B cell (primary cell): ENCODE measurements around the gene PHF21A. TPM values are rescaled to one million over a fixed set of nuclear protein-coding genes. Genes with fewer than 3 reads are reported as not detected.

ENCODE experiments used
- ATAC-seq: fragments of 200-7000 bp; cut with Tn5 transposase; one replicate; pipeline ENCODE4 v1.10.0; 2021; ENCODE audit warnings: low read depth, mild to moderate bottlenecking, moderate number of reproducible peaks, moderate library complexity
- CTCF ChIA-PET: fragments of 350-600 bp; sonication (Branson Sonifier 250); formaldehyde crosslinking; loops from one replicate; lab custom pipeline; 2021; ENCODE audit warnings: antibody characterized with exemption, inconsistent platforms; lab: Charles Lee
- POLR2A ChIA-PET: fragments of 350-600 bp; sonication (Branson Sonifier 250); formaldehyde crosslinking; loops from one replicate; lab custom pipeline; 2021; ENCODE audit warnings: antibody characterized with exemption; lab: Charles Lee
- DNase-seq: peaks from one replicate; pipeline ENCODE4 v3.0.0; 2013
- H2AFZ ChIP-seq: 2 replicates; pipeline ENCODE4 v1.6.1; 2012; ENCODE audit warnings: mild to moderate bottlenecking, low read depth, low read length; ENCODE audit not compliant: insufficient read depth, poor library complexity, severe bottlenecking
- H3K27ac ChIP-seq, 2 donors: 1 replicate in 1 of 2; 2 replicates in 1 of 2; pipeline ENCODE4 v1.5.1; 2012 to 2013; ENCODE audit warnings: low read length in 2 of 2, mild to moderate bottlenecking in 2 of 2, moderate library complexity in 1 of 2
- H3K27me3 ChIP-seq, 4 experiments: fragments of 200-600 bp in 1 of 4; sonication (generic) in 1 of 4; replicated peaks in 1 of 4; 1 replicate in 2 of 4; 2 replicates in 2 of 4; pipeline versions ENCODE4 v1.6.1 to v1.7.0; 2013 to 2016; ENCODE audit warnings: low read length in 3 of 4, mild to moderate bottlenecking in 2 of 4, mixed read lengths in 1 of 4, moderate library complexity in 1 of 4; ENCODE audit not compliant: insufficient read depth in 4 of 4, control insufficient read depth in 3 of 4; ENCODE audit errors: control extremely low read depth in 1 of 4
- H3K36me3 ChIP-seq, 2 experiments: replicated peaks in 1 of 2; 1 replicate in 1 of 2; 2 replicates in 1 of 2; pipeline versions ENCODE4 v1.6.1 to v1.7.1; 2013; ENCODE audit warnings: low read length in 1 of 2; ENCODE audit not compliant: insufficient read depth in 2 of 2, control insufficient read depth in 1 of 2; ENCODE audit errors: control extremely low read depth in 1 of 2, extremely low read depth in 1 of 2
- H3K4me1 ChIP-seq, 2 donors: fragments of 200-600 bp in 1 of 2; sonication (generic) in 1 of 2; 1 replicate in 1 of 2; 2 replicates in 1 of 2; pipeline versions ENCODE4 v1.5.1 to v1.6.1; 2013 to 2017; ENCODE audit warnings: low read length in 2 of 2; ENCODE audit not compliant: control insufficient read depth in 2 of 2, insufficient read depth in 2 of 2
- H3K4me2 ChIP-seq: replicated peaks from 2 replicates; pipeline ENCODE3; 2012; ENCODE audit warnings: mild to moderate bottlenecking, low read depth, low read length; ENCODE audit not compliant: poor library complexity, severe bottlenecking
- H3K4me3 ChIP-seq, 5 experiments: fragments of 200-600 bp in 1 of 5; sonication (generic) in 1 of 5; 1 replicate in 3 of 5; 2 replicates in 2 of 5; pipeline versions ENCODE4 v1.5.1 to v1.7.0; 2011 to 2016; ENCODE audit warnings: low read length in 4 of 5, mild to moderate bottlenecking in 4 of 5, low read depth in 2 of 5, control low read depth in 1 of 5, moderate library complexity in 1 of 5; ENCODE audit not compliant: insufficient read depth in 1 of 5; ENCODE audit errors: control extremely low read depth in 1 of 5, extremely low read depth in 1 of 5
- H3K79me2 ChIP-seq: fragments of 200-600 bp; sonication (generic); one replicate; pipeline ENCODE4 v1.6.0; 2016; ENCODE audit warnings: low read length; ENCODE audit not compliant: control insufficient read depth, insufficient read depth
- H3K9ac ChIP-seq: fragments of 200-600 bp; sonication (generic); 2 replicates; pipeline ENCODE4 v1.6.1; 2017; ENCODE audit warnings: mild to moderate bottlenecking, low read length, moderate library complexity
- H3K9me3 ChIP-seq, 3 donors: one replicate each; pipeline versions ENCODE4 v1.6.1 to v1.7.1; 2013; ENCODE audit warnings: low read length in 2 of 3; ENCODE audit not compliant: control insufficient read depth in 2 of 3, insufficient read depth in 1 of 3; ENCODE audit errors: control extremely low read depth in 1 of 3
- H4K20me1 ChIP-seq: 2 replicates; pipeline ENCODE4 v1.6.0; 2012; ENCODE audit warnings: mild to moderate bottlenecking, low read length; ENCODE audit not compliant: insufficient read depth, control insufficient read depth, poor library complexity, severe bottlenecking
- H3K27ac Mint-ChIP-seq: one replicate; pipeline ENCODE4 v1.8.0; 2021; ENCODE audit warnings: mixed read lengths
- H3K27me3 Mint-ChIP-seq: one replicate; pipeline ENCODE4 v1.8.0; 2021; ENCODE audit warnings: mixed read lengths
- H3K4me1 Mint-ChIP-seq: one replicate; pipeline ENCODE4 v1.8.0; 2021; ENCODE audit warnings: mixed read lengths
- H3K4me3 Mint-ChIP-seq: one replicate; pipeline ENCODE4 v1.8.0; 2021; ENCODE audit warnings: mixed read lengths
- H3K9me3 Mint-ChIP-seq: one replicate; pipeline ENCODE4 v1.8.0; 2022; ENCODE audit warnings: mixed read lengths; ENCODE audit not compliant: insufficient read depth
- EZH2 ChIP-seq: IDR thresholded peaks from 2 replicates; pipeline ENCODE4 v1.6.1; 2012; ENCODE audit warnings: borderline replicate concordance, low read depth, mild to moderate bottlenecking, moderate library complexity, low read length; ENCODE audit not compliant: insufficient read depth, poor library complexity, severe bottlenecking
- WGBS: methylation state at CpG from one replicate; pipeline ENCODE4 v1.1.5; 2013; ENCODE audit warnings: missing lambda C conversion rate; ENCODE audit not compliant: insufficient coverage; 5-methylcytosine and 5-hydroxymethylcytosine counted together
- intact Hi-C: fragments of 100-400 bp; cut with micrococcal nuclease; formaldehyde crosslinking; loops from one replicate; pipeline ENCODE4 v1.10.0; 2022
- polyA plus RNA-seq: library from polyadenylated mRNA; depleted of rRNA; stranded (reverse); fragments of >200 nt; gene quantifications from 2 replicates; pipeline ENCODE4 v1.2.3, GENCODE V29; 2012
- total RNA-seq, 2 donors: library from RNA; stranded (reverse); fragments of 120-200 nt in 1 of 2; gene quantifications; 1 replicate in 1 of 2; 2 replicates in 1 of 2; pipeline versions ENCODE4 v1.2.3 to v1.2.4, GENCODE V29; 2013 to 2022
- TF ChIP-seq, protein P1 (sequence below): fragments of 200-600 bp; IDR thresholded peaks from one replicate; pipeline ENCODE4 v1.8.0; 2022; ENCODE audit warnings: antibody characterized with exemption, mild to moderate bottlenecking

Gene PHF21A
- total and polyA plus RNA-seq, 2 donors (not counting 1 experiment from before 2014, with no cell fraction given), result 41.9 to 103 TPM

DNA sequence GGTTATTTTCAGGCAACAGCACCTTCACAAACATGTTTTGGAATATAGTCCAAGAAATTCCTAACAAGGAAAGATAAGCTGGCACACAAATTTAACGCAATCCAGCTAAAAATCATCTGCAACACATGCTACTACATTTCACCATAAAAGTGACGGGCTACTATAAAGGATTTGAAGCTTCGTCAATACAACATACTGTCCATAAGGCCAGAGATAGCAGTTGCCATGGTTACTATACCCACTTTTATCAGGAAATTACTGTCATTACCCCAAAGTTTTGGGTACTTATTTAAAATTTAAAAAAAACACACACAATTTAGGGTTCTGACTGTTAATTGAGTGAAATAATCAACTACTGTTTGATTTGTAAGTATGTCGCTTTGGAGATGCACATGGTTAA lies 6.9 kb downstream of the PHF21A start:
- ATAC-seq, result no peak

DNA sequence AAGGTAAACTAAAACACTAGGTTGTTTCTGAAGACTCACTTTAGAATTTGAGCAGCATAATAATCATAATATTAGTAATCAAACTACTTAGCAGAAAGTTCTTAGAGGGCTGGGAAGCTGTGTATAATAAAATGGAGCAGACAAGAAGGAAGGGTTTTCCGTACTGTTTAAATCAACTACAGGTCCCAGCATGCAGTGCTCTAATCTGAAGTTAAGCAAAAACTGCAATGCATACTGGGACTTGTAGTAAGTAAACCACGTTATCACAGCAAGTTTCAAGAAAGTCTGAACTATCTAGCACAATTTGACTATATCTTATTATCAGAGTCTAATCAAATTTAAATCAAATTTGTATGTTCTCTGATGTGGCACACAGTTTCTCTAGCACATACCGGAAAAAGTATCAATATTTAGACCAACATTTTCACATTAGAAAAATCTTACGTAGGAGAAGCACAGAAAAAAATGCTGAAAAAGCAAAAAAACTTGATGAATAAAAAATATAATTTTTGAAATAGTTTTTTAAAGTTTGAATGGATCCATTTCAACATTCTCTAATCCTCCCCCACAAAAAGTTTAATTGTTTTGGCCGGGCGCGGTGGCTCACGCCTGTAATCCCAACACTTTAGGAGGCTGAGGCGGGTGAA lies 8.2 kb downstream of the PHF21A start:
- CTCF ChIA-PET, result no interaction called here
- H3K79me2 ChIP-seq, result peaks cover 91% of the 10 kb centered on the region
- intact Hi-C loops, result loop anchor here (1.0 to 2.0 kb wide), 2 partner anchors 8 to 266 kb away; partner anchors contain the start of genes CRY2 and PHF21A
- peak; percentile 71 for DNase-seq
- H3K4me3 ChIP-seq, result no peak overlapping the region
- no peaks in the 10 kb centered on the region for H3K27me3 ChIP-seq
- H3K36me3 ChIP-seq, result no peaks in the 10 kb centered on the region
- peak overlapping the region; percentile 34 for H3K4me2 ChIP-seq
- Mint-ChIP-seq H3K27me3 (no peaks in the 10 kb centered on the region), H3K4me1 (peaks cover 43% of the 10 kb centered on the region), H3K4me3 (peak overlapping the region; percentile 23), H3K27ac (peak overlapping the region; percentile 32), H3K9me3 (no peaks in the 10 kb centered on the region)
- TF ChIP-seq EZH2, result no peak
- TF ChIP-seq, protein P1, sequence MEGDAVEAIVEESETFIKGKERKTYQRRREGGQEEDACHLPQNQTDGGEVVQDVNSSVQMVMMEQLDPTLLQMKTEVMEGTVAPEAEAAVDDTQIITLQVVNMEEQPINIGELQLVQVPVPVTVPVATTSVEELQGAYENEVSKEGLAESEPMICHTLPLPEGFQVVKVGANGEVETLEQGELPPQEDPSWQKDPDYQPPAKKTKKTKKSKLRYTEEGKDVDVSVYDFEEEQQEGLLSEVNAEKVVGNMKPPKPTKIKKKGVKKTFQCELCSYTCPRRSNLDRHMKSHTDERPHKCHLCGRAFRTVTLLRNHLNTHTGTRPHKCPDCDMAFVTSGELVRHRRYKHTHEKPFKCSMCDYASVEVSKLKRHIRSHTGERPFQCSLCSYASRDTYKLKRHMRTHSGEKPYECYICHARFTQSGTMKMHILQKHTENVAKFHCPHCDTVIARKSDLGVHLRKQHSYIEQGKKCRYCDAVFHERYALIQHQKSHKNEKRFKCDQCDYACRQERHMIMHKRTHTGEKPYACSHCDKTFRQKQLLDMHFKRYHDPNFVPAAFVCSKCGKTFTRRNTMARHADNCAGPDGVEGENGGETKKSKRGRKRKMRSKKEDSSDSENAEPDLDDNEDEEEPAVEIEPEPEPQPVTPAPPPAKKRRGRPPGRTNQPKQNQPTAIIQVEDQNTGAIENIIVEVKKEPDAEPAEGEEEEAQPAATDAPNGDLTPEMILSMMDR, result no peak
- POLR2A ChIA-PET, result interaction anchor here (0.7 to 1.0 kb wide), 2 partner anchors 8 to 10 kb away, joined by 3 to 5 read pairs; no protein-coding TSS in a partner anchor
- no peak overlapping the region for H3K27ac ChIP-seq
- WGBS, result 100% methylated on average over 5 of the region's 9 CpGs
- H2AFZ ChIP-seq, result no peak overlapping the region
- peaks cover 33% of the 10 kb centered on the region for H4K20me1 ChIP-seq
- no peaks in the 10 kb centered on the region for H3K9me3 ChIP-seq
- H3K4me1 ChIP-seq, result peaks cover 6 to 25% of the 10 kb centered on the region in 2 donors
- no peak overlapping the region for H3K9ac ChIP-seq
- ATAC-seq, result peak; percentile 99

More for the DNA sequence above, 6.9 kb downstream of the PHF21A start:
- 100% methylated on average over 1 of the region's 4 CpGs for WGBS
- intact Hi-C loops, result no loop called here
- Histone ChIP-seq H3K4me3 (no peak overlapping the region), H3K27me3 (no peaks in the 10 kb centered on the region), H3K4me2 (no peak overlapping the region), H3K79me2 (peaks cover 93% of the 10 kb centered on the region), H2AFZ (no peak overlapping the region), H3K36me3 (no peaks in the 10 kb centered on the region), H3K27ac (peak overlapping the region in 1 of 2 donors; percentile 73), H3K9ac (no peak overlapping the region), H3K9me3 (no peaks in the 10 kb centered on the region), H3K4me1 (peaks cover 15 to 37% of the 10 kb centered on the region in 2 donors), H4K20me1 (peaks cover 33% of the 10 kb centered on the region)
- CTCF ChIA-PET, result interaction anchor here (1.1 to 2.0 kb wide), 2 partner anchors 10 to 16 kb away, joined by 3 to 7 read pairs; no protein-coding TSS in a partner anchor
- Mint-ChIP-seq H3K27ac (no peak overlapping the region), H3K4me3 (no peak overlapping the region), H3K9me3 (no peaks in the 10 kb centered on the region), H3K4me1 (peaks cover 53% of the 10 kb centered on the region), H3K27me3 (no peaks in the 10 kb centered on the region)
- DNase-seq, result no peak
- TF ChIP-seq EZH2, result no peak
- TF ChIP-seq, protein P1, result no peak
- POLR2A ChIA-PET, result interaction anchor here (0.6 kb wide), 1 partner anchor 193 kb away, joined by 3 read pairs; no protein-coding TSS in a partner anchor
